Limb (tissue), 2 donors: Measurements from ENCODE around the gene OR2A1.
"Not testable (repeated sequence)": the region's sequence is repeated elsewhere in the genome, so short reads cannot be mapped to it uniquely, and the experiment has no call there.

ENCODE experiments used
- DNase-seq, 2 donors: peaks; one replicate each; pipeline ENCODE4 v3.0.0-alpha.2; 2016; ENCODE audit errors: extremely low spot score in 2 of 2

The OR2A1 gene

GRCh38 chr7:144323359-144323758 lies 11.1 kb downstream of the OR2A1 start:
- DNase-seq: not testable (repeated sequence)

- DNase-seq: not testable (repeated sequence)
Measured at GRCh38 chr7:144325868-144326267, 13.6 kb downstream of the OR2A1 start.

- not testable (repeated sequence) for DNase-seq
Measured at GRCh38 chr7:144330044-144330443, 17.8 kb downstream of the OR2A1 start.

GRCh38 chr7:144331221-144331995 lies 19.2 kb downstream of the OR2A1 start:
- not testable (repeated sequence) for DNase-seq

GRCh38 chr7:144331996-144332288 lies 19.7 kb downstream of the OR2A1 start:
- DNase-seq: not testable (repeated sequence)

GRCh38 chr7:144348625-144349024 lies 36.4 kb downstream of the OR2A1 start:
- not testable (repeated sequence) for DNase-seq

- not testable (repeated sequence) for DNase-seq
Measured at GRCh38 chr7:144351667-144352066, 39.4 kb downstream of the OR2A1 start.

GRCh38 chr7:144355176-144355822 lies 43.1 kb downstream of the OR2A1 start, which contains the start of gene ARHGEF5:
Gene ARHGEF5 (plus strand): TSS chr7:144355402. CDS start chr7:144362670, 7,268 bp downstream.
- DNase-seq: not testable (repeated sequence)

- DNase-seq: not testable (repeated sequence)
Measured at GRCh38 chr7:144356185-144356584, 44.0 kb downstream of the OR2A1 start.

GRCh38 chr7:144356860-144357259 lies 44.6 kb downstream of the OR2A1 start:
- not testable (repeated sequence) for DNase-seq

GRCh38 chr7:144362061-144362460 lies 49.8 kb downstream of the OR2A1 start:
- DNase-seq: not testable (repeated sequence)

GRCh38 chr7:144365523-144365922 lies 53.3 kb downstream of the OR2A1 start:
- not testable (repeated sequence) for DNase-seq

GRCh38 chr7:144367250-144367649 lies 55.0 kb downstream of the OR2A1 start:
- DNase-seq: not testable (repeated sequence)

GRCh38 chr7:144369221-144369620 lies 57.0 kb downstream of the OR2A1 start:
- DNase-seq: not testable (repeated sequence)
